Measurements from ENCODE around the gene FNIP1. TPM values are rescaled to one million over a fixed set of nuclear protein-coding genes. Genes with fewer than 3 reads are reported as not detected.
"Not testable (repeated sequence)": the region's sequence is repeated elsewhere in the genome, so short reads cannot be mapped to it uniquely, and the experiment has no call there.

The FNIP1 gene
- total RNA-seq, 1 experiment from 2014 or later = 16.4 TPM

DNA sequence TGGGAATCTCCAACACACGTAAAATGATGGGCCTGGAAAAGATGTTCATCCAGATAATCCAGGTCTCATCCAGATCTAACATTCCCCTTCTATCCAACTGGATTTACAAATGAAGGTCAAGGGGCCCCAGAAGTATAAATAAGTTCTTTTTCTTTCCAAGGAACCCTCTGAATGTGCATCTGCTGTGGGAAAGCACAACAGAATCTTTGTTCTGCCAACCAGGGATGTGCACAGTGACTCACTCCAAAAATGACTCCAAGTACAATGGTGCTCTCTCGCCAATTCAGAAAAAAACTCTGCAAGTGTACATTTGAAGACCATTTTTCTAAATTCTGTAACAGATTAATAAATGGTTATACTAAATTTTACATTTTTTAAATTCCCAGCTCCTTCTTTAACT is 174.2 kb downstream of the FNIP1 start:
- ChIA-PET CTCF (no interaction called here), RAD21 (ENCODE audit: low non-redundant PET in 1 of 2, low total read pairs in 2 of 2, uncharacterized antibody in 2 of 2, unreplicated experiment in 2 of 2) (no interaction called here), POLR2A (no interaction called here)
- H2AFZ ChIP-seq (ENCODE audit: low read depth, low read length, poor library complexity, severe bottlenecking) = no peak overlapping the region
- no peak overlapping the region for H3K4me3 ChIP-seq (replicated peaks in 1 of 2; ENCODE audit: low read depth in 1 of 2, low read length in 2 of 2)
- no TSS peak for BruUV-seq (replicated peaks)
- intact Hi-C loops (cut with micrococcal nuclease) = no loop called here
- 0 out of 2 replicates have a peak overlapping the region, but pooled peaks have one; percentile 7 for H3K4me2 ChIP-seq (ENCODE audit: low read length)
- H3K9ac ChIP-seq (ENCODE audit: low read length) = no peak overlapping the region
- H4K20me1 ChIP-seq (ENCODE audit: insufficient read depth) = peaks cover 14% of the 10 kb centered on the region; the same call in 1 of the 2 replicates
- no peak overlapping the region for H3K27ac ChIP-seq (ENCODE audit: low read depth, low read length)
- no peaks in the 10 kb centered on the region for H3K27me3 ChIP-seq (ENCODE audit: insufficient read depth, low read length)
- TF ChIP-seq EGR1 (IDR thresholded peaks at IDR 0.05; ENCODE audit: low read depth) (no peak), YY1 (IDR thresholded peaks at IDR 0.05; ENCODE audit: extremely low read depth, insufficient replicate concordance, low read depth, low read length) (no peak), SP1 (IDR thresholded peaks at IDR 0.05; ENCODE audit: low read depth) (no peak)
- H3K79me2 ChIP-seq (ENCODE audit: insufficient read depth, low read length) = peaks cover 99% of the 10 kb centered on the region
- DNase-seq (ENCODE audit: low read depth, low spot score) (no peak), ATAC-seq (peak; percentile 61; the same call in 1 of the 2 replicates)
- peaks cover 0 to 11% of the 10 kb centered on the region in 2 experiments; a peak in 2 of 4 replicates for H3K4me1 ChIP-seq (ENCODE audit: control insufficient read depth in 1 of 2, insufficient read depth in 2 of 2, low read length in 2 of 2)
- no peaks in the 10 kb centered on the region for H3K36me3 ChIP-seq (ENCODE audit: control insufficient read depth in 1 of 2, insufficient read depth in 2 of 2, low read length in 2 of 2)
- no peaks in the 10 kb centered on the region for H3K9me2 ChIP-seq (ENCODE audit: insufficient read depth)
- no peaks in the 10 kb centered on the region for H3K9me3 ChIP-seq (ENCODE audit: control insufficient read depth in 1 of 2, insufficient read depth in 1 of 2, low read depth in 1 of 2, low read length in 2 of 2)

DNA sequence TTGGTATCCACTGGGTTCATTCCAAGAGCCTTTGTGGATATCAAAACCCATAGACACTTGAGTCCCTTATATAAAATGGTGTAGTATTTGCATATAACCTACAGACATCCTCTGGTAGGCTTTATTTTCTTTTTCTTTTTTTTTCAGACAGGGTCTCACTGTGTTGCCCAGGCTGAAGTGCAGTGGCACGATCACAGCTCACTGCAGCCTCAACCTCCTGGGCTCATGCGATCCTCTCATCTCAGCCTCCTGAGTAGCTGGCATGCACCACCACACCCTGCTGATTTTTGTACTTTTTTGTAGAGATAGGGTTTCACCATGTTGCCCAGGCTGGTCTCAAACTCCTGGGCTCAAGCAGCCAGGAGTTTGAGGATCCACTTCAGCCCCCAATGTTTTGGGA is 175.7 kb downstream of the FNIP1 start:
- BruUV-seq (replicated peaks); DNase-seq (ENCODE audit: low read depth, low spot score); H3K4me3 ChIP-seq (replicated peaks in 1 of 2; ENCODE audit: low read depth in 1 of 2, low read length in 2 of 2); H3K9me3 ChIP-seq (ENCODE audit: control insufficient read depth in 1 of 2, insufficient read depth in 1 of 2, low read depth in 1 of 2, low read length in 2 of 2); H3K4me2 ChIP-seq (ENCODE audit: low read length); RAD21 ChIA-PET (ENCODE audit: low non-redundant PET in 1 of 2, low total read pairs in 2 of 2, uncharacterized antibody in 2 of 2, unreplicated experiment in 2 of 2); H2AFZ ChIP-seq (ENCODE audit: low read depth, low read length, poor library complexity, severe bottlenecking); H3K36me3 ChIP-seq (ENCODE audit: control insufficient read depth in 1 of 2, insufficient read depth in 2 of 2, low read length in 2 of 2); H3K9ac ChIP-seq (ENCODE audit: low read length); POLR2A ChIA-PET; CTCF ChIA-PET; H3K27ac ChIP-seq (ENCODE audit: low read depth, low read length); intact Hi-C loops (cut with micrococcal nuclease); ATAC-seq; H3K27me3 ChIP-seq (ENCODE audit: insufficient read depth, low read length); H3K9me2 ChIP-seq (ENCODE audit: insufficient read depth): not testable (repeated sequence)
- H3K4me1 ChIP-seq (ENCODE audit: control insufficient read depth in 1 of 2, insufficient read depth in 2 of 2, low read length in 2 of 2) = peaks cover 0 to 22% of the 10 kb centered on the region in 2 experiments; a peak in 2 of 4 replicates
- H3K79me2 ChIP-seq (ENCODE audit: insufficient read depth, low read length) = peaks cover 99% of the 10 kb centered on the region
- H4K20me1 ChIP-seq (ENCODE audit: insufficient read depth) = peaks cover 14% of the 10 kb centered on the region; the same call in 1 of the 2 replicates

Measured in HCT116 (cell line).